K562 (cell line): ENCODE data around the gene ANKLE1. TPM values are rescaled to one million over a fixed set of nuclear protein-coding genes. Genes with fewer than 3 reads are reported as not detected.

Source experiments
- ESRRB ChIP-seq: fragments of 250-450 bp; sonication (Bioruptor Pico); IDR thresholded peaks from 2 replicates; pipeline ENCODE4 v1.5.0; 2020; ENCODE audit warnings: mild to moderate bottlenecking, moderate library complexity, borderline replicate concordance
- ETS2 ChIP-seq: IDR thresholded peaks from 2 replicates; pipeline ENCODE4 v1.6.1; 2016; ENCODE audit warnings: borderline replicate concordance, missing genetic modification characterization, mild to moderate bottlenecking, moderate library complexity, missing compliant biosample characterization; ENCODE audit not compliant: poor library complexity, severe bottlenecking
- ETV6 ChIP-seq, 3 experiments: fragments of 150-350 bp in 1 of 3; sonication (generic) in 1 of 3; formaldehyde crosslinking in 1 of 3; IDR thresholded peaks; 2 replicates each; pipeline versions ENCODE4 v1.6.1 to v1.8.0; 2014 to 2022; ENCODE audit warnings: borderline replicate concordance in 2 of 3, low read depth in 2 of 3, antibody characterized with exemption in 1 of 3, low read length in 1 of 3, mild to moderate bottlenecking in 1 of 3, missing genetic modification reagents in 1 of 3
- FOXJ2 ChIP-seq: fragments of 200-800 bp; sonication (Bioruptor generic); IDR thresholded peaks from 2 replicates; pipeline ENCODE4 v1.6.1; 2016; ENCODE audit warnings: missing genetic modification characterization, missing compliant biosample characterization
- HMG20B ChIP-seq: fragments of 250-450 bp; sonication (Bioruptor Pico); IDR thresholded peaks from 2 replicates; pipeline ENCODE4 v1.5.0; 2021; ENCODE audit warnings: mild to moderate bottlenecking
- POLR2A ChIP-seq: fragments of 450-650 bp; conservative IDR thresholded peaks from 2 replicates; pipeline ENCODE4 v1.6.1; 2016
- PTRF ChIP-seq: fragments of 450-650 bp; IDR thresholded peaks from 2 replicates; pipeline ENCODE4 v1.6.1; 2016; ENCODE audit warnings: mild to moderate bottlenecking, missing genetic modification characterization, missing compliant biosample characterization
- RBM15 ChIP-seq: fragments of 200-400 bp; formaldehyde crosslinking; IDR thresholded peaks from 2 replicates; pipeline ENCODE4 v1.6.1; 2018; ENCODE audit warnings: mild to moderate bottlenecking, low read length, moderate library complexity; ENCODE audit not compliant: insufficient read depth
- SAFB ChIP-seq: fragments of 200-400 bp; formaldehyde crosslinking; IDR thresholded peaks from 2 replicates; pipeline ENCODE4 v1.6.1; 2017; ENCODE audit warnings: low read depth, low read length, borderline replicate concordance
- TSC22D4 ChIP-seq: fragments of 450-650 bp; IDR thresholded peaks from 2 replicates; pipeline ENCODE4 v1.6.1; 2016; ENCODE audit warnings: missing genetic modification characterization, missing biosample characterization, control low read depth
- TSHZ1 ChIP-seq: fragments of 250-450 bp; sonication (Bioruptor Pico); IDR thresholded peaks from 2 replicates; pipeline ENCODE4 v1.4.0; 2020; ENCODE audit warnings: mild to moderate bottlenecking, moderate library complexity
- ZKSCAN8 ChIP-seq: fragments of 200-800 bp; sonication (Bioruptor generic); IDR thresholded peaks from 2 replicates; pipeline ENCODE4 v1.6.1; 2016; ENCODE audit warnings: missing genetic modification characterization, missing compliant biosample characterization
- ZNF280B ChIP-seq: fragments of 250-450 bp; sonication (Bioruptor Pico); IDR thresholded peaks from 2 replicates; pipeline ENCODE4 v1.5.1; 2021; ENCODE audit warnings: mild to moderate bottlenecking
- ZNF41 ChIP-seq: fragments of 250-450 bp; sonication (Bioruptor Pico); conservative IDR thresholded peaks from 2 replicates; pipeline ENCODE4 v1.4.0; 2020; ENCODE audit warnings: mild to moderate bottlenecking
- ZNF609 ChIP-seq: sonication (generic); formaldehyde crosslinking; IDR thresholded peaks from 2 replicates; pipeline ENCODE4 v1.8.1; 2023; ENCODE audit warnings: missing genetic modification reagents, mild to moderate bottlenecking, borderline replicate concordance
- polyA plus RNA-seq, 8 experiments: library from polyadenylated mRNA; depleted of rRNA in 4 of 8; stranded (reverse) in 5 of 8; unstranded in 3 of 8; fragments of >200 nt; fragmentation: Nextera tagmentation in 2 of 8; fragmentation: Illumina TruSeq in 1 of 8; extraction: Ambion mirVana in 2 of 8; extraction: Trizol in 1 of 8; gene quantifications; 2 replicates each; pipeline versions ENCODE4 v1.2.1 to v1.2.3, GENCODE V29; 2011 to 2014; ENCODE audit warnings: inconsistent platforms in 1 of 8, missing spikeins in 1 of 8
- total RNA-seq, 7 experiments: library from RNA; depleted of rRNA in 6 of 7; stranded (reverse); fragments of >200 nt in 6 of 7; fragmentation: Illumina TruSeq in 2 of 7; extraction: Trizol in 2 of 7; gene quantifications; 2 replicates each; pipeline versions ENCODE4 v1.2.1 to v1.2.3, GENCODE V29; 2011 to 2021; ENCODE audit warnings: low replicate concordance in 1 of 7

The ANKLE1 gene
- total and polyA plus RNA-seq, 9 of the 15 experiments (the other 6 are each of a cell fraction or from before 2014, with no cell fraction given), result 0.63 to 9.2 (median 2.9) TPM

- no peak for TF ChIP-seq TSC22D4
- no peak for TF ChIP-seq TSHZ1 (CRISPR knock-in tag)
- TF ChIP-seq ESRRB (CRISPR knock-in tag), result no peak
- TF ChIP-seq PTRF (tag), result no peak
- no peak for TF ChIP-seq FOXJ2 (tag)
- TF ChIP-seq RBM15, result no peak
- no peak for TF ChIP-seq SAFB
- TF ChIP-seq ZNF41 (CRISPR knock-in tag), result no peak
- peak; percentile 80 for TF ChIP-seq POLR2A
- TF ChIP-seq ZNF280B (CRISPR knock-in tag), result no peak
- TF ChIP-seq ZKSCAN8 (CRISPR knock-in tag), result no peak
- no peak for TF ChIP-seq ETV6 (IDR thresholded peaks at IDR 0.05; ENCODE audit: borderline replicate concordance in 1 of 2, low read depth in 2 of 2, low read length in 1 of 2)
- TF ChIP-seq ETV6 (CRISPR knock-in tag; IDR thresholded peaks at IDR 0.05; ENCODE audit: borderline replicate concordance), result no peak
- no peak for TF ChIP-seq HMG20B (CRISPR knock-in tag)
- no peak for TF ChIP-seq ETS2 (tag)
- TF ChIP-seq ZNF609 (CRISPR knock-in tag), result no peak
Measured at GRCh38 chr19:17309198-17309964, 27.7 kb downstream of the ANKLE1 start, which contains the start of gene DDA1 (continued).
